Measurements from ENCODE around the gene TCF4.
A peak's percentile ranks its signal among the peaks of the same experiment; 100 is the strongest.

TCF4 gene

GRCh38 chr18:55302167-55302833, 285.7 kb downstream of the TCF4 start:
- TF ChIP-seq POLR2AphosphoS5 (IDR thresholded peaks at IDR 0.05; ENCODE audit: borderline replicate concordance, low read depth, low read length) (no peak), EZH2 (IDR thresholded peaks at IDR 0.05) (no peak), FOXP2 (optimal IDR thresholded peaks at IDR 0.05; ENCODE audit: control extremely low read depth, extremely low read length, insufficient read depth) (no peak)
- no peak for DNase-seq (ENCODE audit: low read depth, low spot score)
- Histone ChIP-seq H3K9ac (ENCODE audit: insufficient read length) (peak overlapping the region; percentile 78), H3K36me3 (ENCODE audit: insufficient read depth, low read length) (no peaks in the 10 kb centered on the region), H3K27ac (peak overlapping the region; percentile 94), H3K9me3 (ENCODE audit: low read depth, low read length) (no peaks in the 10 kb centered on the region), H3K4me3 (peak overlapping the region; percentile 33; the same call in 1 of the 2 replicates)

GRCh38 chr18:55301824-55302166, 286.2 kb downstream of the TCF4 start:
- H3K9ac ChIP-seq (ENCODE audit: insufficient read length): peak overlapping the region; percentile 78
- H3K4me3 ChIP-seq: peak overlapping the region; percentile 33; the same call in 1 of the 2 replicates
- peak overlapping the region; percentile 94 for H3K27ac ChIP-seq
- no peak for DNase-seq (ENCODE audit: low read depth, low spot score)
- no peaks in the 10 kb centered on the region for H3K9me3 ChIP-seq (ENCODE audit: low read depth, low read length)
- no peak for TF ChIP-seq FOXP2 (optimal IDR thresholded peaks at IDR 0.05; ENCODE audit: control extremely low read depth, extremely low read length, insufficient read depth)
- no peak for TF ChIP-seq EZH2 (IDR thresholded peaks at IDR 0.05)
- TF ChIP-seq POLR2AphosphoS5 (IDR thresholded peaks at IDR 0.05; ENCODE audit: borderline replicate concordance, low read depth, low read length): no peak
- no peaks in the 10 kb centered on the region for H3K36me3 ChIP-seq (ENCODE audit: insufficient read depth, low read length)

- TF ChIP-seq FOXP2 (optimal IDR thresholded peaks at IDR 0.05; ENCODE audit: control extremely low read depth, extremely low read length, insufficient read depth): no peak
- TF ChIP-seq EZH2 (IDR thresholded peaks at IDR 0.05): no peak
- TF ChIP-seq POLR2AphosphoS5 (IDR thresholded peaks at IDR 0.05; ENCODE audit: borderline replicate concordance, low read depth, low read length): no peak
- H3K27ac ChIP-seq: peak overlapping the region; percentile 94
- no peaks in the 10 kb centered on the region for H3K36me3 ChIP-seq (ENCODE audit: insufficient read depth, low read length)
Observed at GRCh38 chr18:55300936-55301531, 287.0 kb downstream of the TCF4 start.

GRCh38 chr18:55300421-55300935, 287.5 kb downstream of the TCF4 start:
- Histone ChIP-seq H3K9ac (ENCODE audit: insufficient read length) (peak overlapping the region; percentile 78), H3K36me3 (ENCODE audit: insufficient read depth, low read length) (no peaks in the 10 kb centered on the region), H3K4me3 (peak overlapping the region; percentile 70), H3K9me3 (ENCODE audit: low read depth, low read length) (no peaks in the 10 kb centered on the region), H3K27ac (peak overlapping the region; percentile 94)
- DNase-seq (ENCODE audit: low read depth, low spot score): peak; percentile 95
- TF ChIP-seq POLR2AphosphoS5 (IDR thresholded peaks at IDR 0.05; ENCODE audit: borderline replicate concordance, low read depth, low read length) (peak; percentile 48; the same call in 1 of the 2 replicates), EZH2 (IDR thresholded peaks at IDR 0.05) (no peak), FOXP2 (optimal IDR thresholded peaks at IDR 0.05; ENCODE audit: control extremely low read depth, extremely low read length, insufficient read depth) (peak; percentile 93)

More at GRCh38 chr18:55300936-55301531, 287.0 kb downstream of the TCF4 start:
- no peak for DNase-seq (ENCODE audit: low read depth, low spot score)
- Histone ChIP-seq H3K9ac (ENCODE audit: insufficient read length) (peak overlapping the region; percentile 78), H3K9me3 (ENCODE audit: low read depth, low read length) (no peaks in the 10 kb centered on the region), H3K4me3 (peak overlapping the region; percentile 70)

- H3K9ac ChIP-seq (ENCODE audit: insufficient read length): no peak overlapping the region
- TF ChIP-seq FOXP2 (optimal IDR thresholded peaks at IDR 0.05; ENCODE audit: control extremely low read depth, extremely low read length, insufficient read depth) (no peak), POLR2AphosphoS5 (IDR thresholded peaks at IDR 0.05; ENCODE audit: borderline replicate concordance, low read depth, low read length) (no peak), EZH2 (IDR thresholded peaks at IDR 0.05) (no peak)
- H3K36me3 ChIP-seq (ENCODE audit: insufficient read depth, low read length): no peaks in the 10 kb centered on the region
- H3K27ac ChIP-seq: no peak overlapping the region
- no peak for DNase-seq (ENCODE audit: low read depth, low spot score)
- no peaks in the 10 kb centered on the region for H3K9me3 ChIP-seq (ENCODE audit: low read depth, low read length)
- H3K4me3 ChIP-seq: no peak overlapping the region
Observed at GRCh38 chr18:55296778-55297177, 291.2 kb downstream of the TCF4 start.

- H3K9ac ChIP-seq (ENCODE audit: insufficient read length): no peak overlapping the region
- H3K27ac ChIP-seq: no peak overlapping the region
- H3K9me3 ChIP-seq (ENCODE audit: low read depth, low read length): no peaks in the 10 kb centered on the region
- no peaks in the 10 kb centered on the region for H3K36me3 ChIP-seq (ENCODE audit: insufficient read depth, low read length)
- no peak overlapping the region for H3K4me3 ChIP-seq
- no peak for DNase-seq (ENCODE audit: low read depth, low spot score)
- no peak for TF ChIP-seq FOXP2 (optimal IDR thresholded peaks at IDR 0.05; ENCODE audit: control extremely low read depth, extremely low read length, insufficient read depth)
- TF ChIP-seq POLR2AphosphoS5 (IDR thresholded peaks at IDR 0.05; ENCODE audit: borderline replicate concordance, low read depth, low read length): no peak
- no peak for TF ChIP-seq EZH2 (IDR thresholded peaks at IDR 0.05)
Observed at GRCh38 chr18:55296115-55296514, 291.9 kb downstream of the TCF4 start.

- no peak for DNase-seq (ENCODE audit: low read depth, low spot score)
- Histone ChIP-seq H3K9ac (ENCODE audit: insufficient read length) (no peak overlapping the region), H3K9me3 (ENCODE audit: low read depth, low read length) (no peaks in the 10 kb centered on the region), H3K4me3 (no peak overlapping the region), H3K27ac (no peak overlapping the region; the same call in 1 of the 2 replicates), H3K36me3 (ENCODE audit: insufficient read depth, low read length) (no peaks in the 10 kb centered on the region)
- TF ChIP-seq EZH2 (IDR thresholded peaks at IDR 0.05) (no peak), FOXP2 (optimal IDR thresholded peaks at IDR 0.05; ENCODE audit: control extremely low read depth, extremely low read length, insufficient read depth) (no peak), POLR2AphosphoS5 (IDR thresholded peaks at IDR 0.05; ENCODE audit: borderline replicate concordance, low read depth, low read length) (no peak)
Observed at GRCh38 chr18:55290898-55291297, 297.1 kb downstream of the TCF4 start.

- H3K9me3 ChIP-seq (ENCODE audit: low read depth, low read length): no peaks in the 10 kb centered on the region
- TF ChIP-seq POLR2AphosphoS5 (IDR thresholded peaks at IDR 0.05; ENCODE audit: borderline replicate concordance, low read depth, low read length) (no peak), FOXP2 (optimal IDR thresholded peaks at IDR 0.05; ENCODE audit: control extremely low read depth, extremely low read length, insufficient read depth) (no peak), EZH2 (IDR thresholded peaks at IDR 0.05) (no peak)
- no peak overlapping the region for H3K9ac ChIP-seq (ENCODE audit: insufficient read length)
- H3K4me3 ChIP-seq: no peak overlapping the region
- no peak overlapping the region for H3K27ac ChIP-seq
- no peaks in the 10 kb centered on the region for H3K36me3 ChIP-seq (ENCODE audit: insufficient read depth, low read length)
- no peak for DNase-seq (ENCODE audit: low read depth, low spot score)
Observed at GRCh38 chr18:55289775-55290174, 298.2 kb downstream of the TCF4 start.
